A549 (cell line): ENCODE results near the gene COX5A. TPM values are rescaled to one million over a fixed set of nuclear protein-coding genes. Genes with fewer than 3 reads are reported as not detected.
"Not testable (repeated sequence)": the region's sequence is repeated elsewhere in the genome, so short reads cannot be mapped to it uniquely, and the experiment has no call there.

ENCODE experiments used
- ATAC-seq, 2 experiments: fragments of 200-7000 bp in 1 of 2; fragments of >200 bp in 1 of 2; cut with Nextera tagmentation in 1 of 2; cut with Tn5 transposase in 1 of 2; 3 replicates each; pipeline versions ENCODE4 v1.8.0 to v1.9.1; 2018 to 2020; ENCODE audit warnings: mild to moderate bottlenecking in 1 of 2, moderate library complexity in 1 of 2
- CTCF ChIA-PET: fragments of 300-600 bp; sonication (Branson Sonifier 250); formaldehyde crosslinking; extraction: SDS; loops from one replicate; lab custom pipeline; 2021; ENCODE audit warnings: antibody characterized with exemption, inconsistent platforms; lab: Yijun Ruan, JAX
- POLR2A ChIA-PET: fragments of 350-600 bp; formaldehyde crosslinking; extraction: SDS; loops from one replicate; lab custom pipeline; 2021; ENCODE audit warnings: antibody characterized with exemption, inconsistent platforms; lab: Yijun Ruan, JAX
- DNase-seq, 2 experiments: peaks; one replicate each; pipeline versions ENCODE4 v3.0.0 to v3.0.0-alpha.2; 2011 to 2016; ENCODE audit warnings: low read depth in 1 of 2, low spot score in 1 of 2
- FAIRE-seq: peaks from 2 replicates; lab custom pipeline; 2011; peaks lifted over from hg19 to GRCh38; lab: Jason Lieb, UNC
- H3K27ac ChIP-seq, 2 experiments: fragments of >200 bp; sonication (Bioruptor Twin); formaldehyde crosslinking; 3 replicates each; pipeline ENCODE4 v1.5.1; 2016 to 2017
- H3K4me1 ChIP-seq: fragments of >200 bp; sonication (Bioruptor Twin); formaldehyde crosslinking; 3 replicates; pipeline ENCODE4 v1.6.1; 2016
- H3K4me2 ChIP-seq: fragments of >200 bp; sonication (Bioruptor Twin); formaldehyde crosslinking; 3 replicates; pipeline ENCODE4 v1.6.1; 2016
- H3K4me3 ChIP-seq: fragments of >200 bp; sonication (Bioruptor Twin); formaldehyde crosslinking; 3 replicates; pipeline ENCODE4 v1.5.1; 2016
- H3K9me3 ChIP-seq: fragments of >200 bp; sonication (Bioruptor Twin); formaldehyde crosslinking; 3 replicates; pipeline ENCODE4 v1.6.1; 2016
- CBX2 ChIP-seq: fragments of 200-600 bp; sonication (generic); IDR thresholded peaks from 2 replicates; pipeline ENCODE4 v1.6.1; 2016; ENCODE audit warnings: low read depth, mild to moderate bottlenecking, borderline replicate concordance
- EHF ChIP-seq: fragments of 250-450 bp; sonication (Bioruptor Pico); IDR thresholded peaks from 2 replicates; pipeline ENCODE4 v1.5.0; 2020; ENCODE audit warnings: mild to moderate bottlenecking
- FOSL2 ChIP-seq, 2 experiments: fragments of 450-650 bp in 1 of 2; fragments of >200 bp in 1 of 2; sonication (Bioruptor Twin) in 1 of 2; formaldehyde crosslinking; IDR thresholded peaks; 2 replicates each; pipeline versions ENCODE4 v1.5.0 to v1.6.1; 2016 to 2020; ENCODE audit warnings: mild to moderate bottlenecking in 1 of 2, moderate library complexity in 1 of 2
- HEYL ChIP-seq: fragments of 250-450 bp; sonication (Bioruptor Pico); IDR thresholded peaks from 2 replicates; pipeline ENCODE4 v1.8.0; 2021; ENCODE audit warnings: mild to moderate bottlenecking, moderate library complexity
- HOXA7 ChIP-seq: fragments of 250-450 bp; sonication (Bioruptor Pico); IDR thresholded peaks from 2 replicates; pipeline ENCODE4 v1.5.0; 2020; ENCODE audit warnings: mild to moderate bottlenecking, moderate library complexity
- HOXB5 ChIP-seq: fragments of 250-450 bp; sonication (Bioruptor Pico); IDR thresholded peaks from 2 replicates; pipeline ENCODE4 v1.5.0; 2020; ENCODE audit warnings: mild to moderate bottlenecking, moderate library complexity
- JUN ChIP-seq, 2 experiments: fragments of >200 bp; sonication (Bioruptor Twin); formaldehyde crosslinking; IDR thresholded peaks; 2 replicates in 1 of 2; 3 replicates in 1 of 2; pipeline ENCODE4 v1.6.1; 2016 to 2017
- JUNB ChIP-seq: fragments of >200 bp; sonication (Bioruptor Twin); formaldehyde crosslinking; IDR thresholded peaks from 2 replicates; pipeline ENCODE4 v1.6.1; 2016
- KDM1A ChIP-seq: fragments of 200-600 bp; sonication (generic); IDR thresholded peaks from 2 replicates; pipeline ENCODE4 v1.6.1; 2016; ENCODE audit warnings: low read depth, mild to moderate bottlenecking
- KDM5A ChIP-seq: fragments of 200-600 bp; sonication (generic); IDR thresholded peaks from 2 replicates; pipeline ENCODE4 v1.6.1; 2016; ENCODE audit warnings: antibody characterized with exemption, mild to moderate bottlenecking
- MAFK ChIP-seq: fragments of 450-650 bp; IDR thresholded peaks from 2 replicates; pipeline ENCODE4 v1.6.1; 2014; ENCODE audit not compliant: partially characterized antibody
- NPAS2 ChIP-seq: fragments of 250-450 bp; sonication (Bioruptor Pico); IDR thresholded peaks from 2 replicates; pipeline ENCODE4 v1.8.0; 2022; ENCODE audit warnings: mild to moderate bottlenecking, moderate library complexity, borderline replicate concordance
- NR3C1 ChIP-seq: fragments of >200 bp; sonication (Bioruptor Twin); formaldehyde crosslinking; IDR thresholded peaks from 3 replicates; pipeline ENCODE4 v1.6.1; 2017
- PHF8 ChIP-seq: fragments of 200-600 bp; sonication (generic); IDR thresholded peaks from 2 replicates; pipeline ENCODE4 v1.6.1; 2016; ENCODE audit warnings: low read depth, mild to moderate bottlenecking, antibody characterized with exemption, moderate library complexity, borderline replicate concordance
- POLR2AphosphoS2 ChIP-seq: conservative IDR thresholded peaks from 2 replicates; pipeline ENCODE4 v1.6.1; 2012; ENCODE audit warnings: low read length, improper control_type of control experiment, inconsistent platforms
- RARB ChIP-seq: fragments of 250-450 bp; sonication (Bioruptor Pico); IDR thresholded peaks from 2 replicates; pipeline ENCODE4 v1.8.0; 2021; ENCODE audit warnings: mild to moderate bottlenecking, moderate library complexity
- RNF2 ChIP-seq: fragments of 200-600 bp; sonication (generic); IDR thresholded peaks from 2 replicates; pipeline ENCODE4 v1.6.1; 2016; ENCODE audit warnings: low read depth, mild to moderate bottlenecking, antibody characterized with exemption, moderate library complexity, borderline replicate concordance
- SMC3 ChIP-seq: fragments of >200 bp; sonication (Bioruptor Twin); formaldehyde crosslinking; IDR thresholded peaks from 3 replicates; pipeline ENCODE4 v1.6.1; 2018; ENCODE audit warnings: inconsistent platforms
- TP53 ChIP-seq: fragments of 250-450 bp; sonication (Bioruptor Pico); IDR thresholded peaks from 2 replicates; pipeline ENCODE4 v1.5.0; 2021; ENCODE audit warnings: mild to moderate bottlenecking, moderate library complexity
- USF2 ChIP-seq: fragments of 450-650 bp; IDR thresholded peaks from 2 replicates; pipeline ENCODE4 v1.6.1; 2014; ENCODE audit warnings: antibody characterized with exemption
- ZNF302 ChIP-seq: fragments of 250-450 bp; sonication (Bioruptor Pico); IDR thresholded peaks from 2 replicates; pipeline ENCODE4 v1.9.0; 2021; ENCODE audit warnings: inconsistent platforms, mild to moderate bottlenecking, moderate library complexity
- ZSCAN20 ChIP-seq: fragments of 250-450 bp; sonication (Bioruptor Pico); IDR thresholded peaks from 2 replicates; pipeline ENCODE4 v1.8.0; 2022; ENCODE audit warnings: mild to moderate bottlenecking, moderate library complexity
- WGBS: methylation state at CpG from one replicate; pipeline ENCODE4 v1.1.6; 2017; ENCODE audit errors: missing lambda C conversion rate; 5-methylcytosine and 5-hydroxymethylcytosine counted together
- polyA plus RNA-seq, 4 experiments: library from polyadenylated mRNA; depleted of rRNA in 3 of 4; stranded (reverse); fragments of >200 nt; fragmentation: RNase III in 1 of 4; extraction: RNeasy Plus Mini Kit Qiagen cat#74134 plus additional on column Dnase treatment in 1 of 4; gene quantifications; 2 replicates in 3 of 4; 3 replicates in 1 of 4; pipeline ENCODE4 v1.2.3, GENCODE V29; 2011 to 2017
- TF ChIP-seq, protein P1 (sequence below): fragments of 200-600 bp; sonication (generic); IDR thresholded peaks from 2 replicates; pipeline ENCODE4 v1.6.1; 2016; ENCODE audit warnings: antibody characterized with exemption, mild to moderate bottlenecking, moderate library complexity
- TF ChIP-seq, protein P2 (sequence below): fragments of >200 bp; sonication (Bioruptor Twin); formaldehyde crosslinking; IDR thresholded peaks from 3 replicates; pipeline ENCODE4 v1.6.1; 2016

COX5A gene
- polyA plus RNA-seq, 2 of the 4 experiments (the other 2 are of a cell fraction), result 328 to 478 TPM

GRCh38 chr15:74917676-74918075 is 20.2 kb downstream of the COX5A start:
- DNase-seq (no peak), ATAC-seq (no peak), FAIRE-seq (no peak)
- H3K9me3 ChIP-seq, result no peaks in the 10 kb centered on the region
- CTCF ChIA-PET, result interaction anchor here (0.6 to 3.9 kb wide), 5 partner anchors 8 to 131 kb away, joined by 3 to 38 read pairs (median 4); no protein-coding TSS in a partner anchor
- H3K27ac ChIP-seq, result no peak overlapping the region
- no peak overlapping the region for H3K4me3 ChIP-seq
- WGBS, result 93% methylated on average over 6 of the region's 6 CpGs
- no peaks in the 10 kb centered on the region for H3K4me1 ChIP-seq
- H3K4me2 ChIP-seq, result no peak overlapping the region
- POLR2A ChIA-PET, result interaction anchor here (1.4 kb wide), 1 partner anchor 11 kb away, joined by 9 read pairs; the partner anchor contains the start of gene FAM219B
- TF ChIP-seq KDM5A (no peak), CBX2 (no peak), NPAS2 (CRISPR knock-in tag) (no peak), NR3C1 (no peak), HEYL (CRISPR knock-in tag) (no peak), JUNB (no peak), RARB (no peak), PHF8 (no peak), ZNF302 (no peak), SMC3 (no peak), USF2 (no peak), POLR2AphosphoS2 (no peak), HOXB5 (no peak), MAFK (no peak)
- TF ChIP-seq, protein P1, sequence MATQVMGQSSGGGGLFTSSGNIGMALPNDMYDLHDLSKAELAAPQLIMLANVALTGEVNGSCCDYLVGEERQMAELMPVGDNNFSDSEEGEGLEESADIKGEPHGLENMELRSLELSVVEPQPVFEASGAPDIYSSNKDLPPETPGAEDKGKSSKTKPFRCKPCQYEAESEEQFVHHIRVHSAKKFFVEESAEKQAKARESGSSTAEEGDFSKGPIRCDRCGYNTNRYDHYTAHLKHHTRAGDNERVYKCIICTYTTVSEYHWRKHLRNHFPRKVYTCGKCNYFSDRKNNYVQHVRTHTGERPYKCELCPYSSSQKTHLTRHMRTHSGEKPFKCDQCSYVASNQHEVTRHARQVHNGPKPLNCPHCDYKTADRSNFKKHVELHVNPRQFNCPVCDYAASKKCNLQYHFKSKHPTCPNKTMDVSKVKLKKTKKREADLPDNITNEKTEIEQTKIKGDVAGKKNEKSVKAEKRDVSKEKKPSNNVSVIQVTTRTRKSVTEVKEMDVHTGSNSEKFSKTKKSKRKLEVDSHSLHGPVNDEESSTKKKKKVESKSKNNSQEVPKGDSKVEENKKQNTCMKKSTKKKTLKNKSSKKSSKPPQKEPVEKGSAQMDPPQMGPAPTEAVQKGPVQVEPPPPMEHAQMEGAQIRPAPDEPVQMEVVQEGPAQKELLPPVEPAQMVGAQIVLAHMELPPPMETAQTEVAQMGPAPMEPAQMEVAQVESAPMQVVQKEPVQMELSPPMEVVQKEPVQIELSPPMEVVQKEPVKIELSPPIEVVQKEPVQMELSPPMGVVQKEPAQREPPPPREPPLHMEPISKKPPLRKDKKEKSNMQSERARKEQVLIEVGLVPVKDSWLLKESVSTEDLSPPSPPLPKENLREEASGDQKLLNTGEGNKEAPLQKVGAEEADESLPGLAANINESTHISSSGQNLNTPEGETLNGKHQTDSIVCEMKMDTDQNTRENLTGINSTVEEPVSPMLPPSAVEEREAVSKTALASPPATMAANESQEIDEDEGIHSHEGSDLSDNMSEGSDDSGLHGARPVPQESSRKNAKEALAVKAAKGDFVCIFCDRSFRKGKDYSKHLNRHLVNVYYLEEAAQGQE, result no peak
- TF ChIP-seq, protein P2, sequence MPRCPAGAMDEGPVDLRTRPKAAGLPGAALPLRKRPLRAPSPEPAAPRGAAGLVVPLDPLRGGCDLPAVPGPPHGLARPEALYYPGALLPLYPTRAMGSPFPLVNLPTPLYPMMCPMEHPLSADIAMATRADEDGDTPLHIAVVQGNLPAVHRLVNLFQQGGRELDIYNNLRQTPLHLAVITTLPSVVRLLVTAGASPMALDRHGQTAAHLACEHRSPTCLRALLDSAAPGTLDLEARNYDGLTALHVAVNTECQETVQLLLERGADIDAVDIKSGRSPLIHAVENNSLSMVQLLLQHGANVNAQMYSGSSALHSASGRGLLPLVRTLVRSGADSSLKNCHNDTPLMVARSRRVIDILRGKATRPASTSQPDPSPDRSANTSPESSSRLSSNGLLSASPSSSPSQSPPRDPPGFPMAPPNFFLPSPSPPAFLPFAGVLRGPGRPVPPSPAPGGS, result no peak

DNA sequence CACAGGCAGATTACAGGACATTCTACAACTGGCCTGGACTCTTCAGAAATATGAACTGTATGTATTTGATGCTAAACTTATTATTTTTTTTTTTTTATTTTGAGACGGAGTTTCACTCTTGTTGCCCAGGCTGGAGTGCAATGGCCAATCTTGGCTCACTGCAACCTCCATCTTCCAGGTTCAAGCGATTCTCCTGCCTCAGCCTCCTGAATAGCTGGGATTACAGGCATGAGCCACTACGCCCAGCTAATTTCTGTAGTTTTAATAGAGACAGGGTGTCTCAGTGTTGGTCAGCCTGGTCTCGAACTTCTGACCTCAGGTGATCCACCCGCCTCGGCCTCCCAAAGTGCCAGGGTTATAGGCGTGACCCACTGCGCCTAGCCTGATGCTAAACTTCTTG is 24.1 kb downstream of the COX5A start:
- DNase-seq, POLR2A ChIA-PET, H3K27ac ChIP-seq, H3K4me3 ChIP-seq, H3K4me2 ChIP-seq, H3K4me1 ChIP-seq, ATAC-seq, FAIRE-seq, H3K9me3 ChIP-seq: not testable (repeated sequence)
- CTCF ChIA-PET, result interaction anchor here (1.0 to 3.8 kb wide), 4 partner anchors 12 to 37 kb away, joined by 4 to 22 read pairs (median 11); no protein-coding TSS in a partner anchor
- 94% methylated on average over 8 of the region's 8 CpGs for WGBS

DNA sequence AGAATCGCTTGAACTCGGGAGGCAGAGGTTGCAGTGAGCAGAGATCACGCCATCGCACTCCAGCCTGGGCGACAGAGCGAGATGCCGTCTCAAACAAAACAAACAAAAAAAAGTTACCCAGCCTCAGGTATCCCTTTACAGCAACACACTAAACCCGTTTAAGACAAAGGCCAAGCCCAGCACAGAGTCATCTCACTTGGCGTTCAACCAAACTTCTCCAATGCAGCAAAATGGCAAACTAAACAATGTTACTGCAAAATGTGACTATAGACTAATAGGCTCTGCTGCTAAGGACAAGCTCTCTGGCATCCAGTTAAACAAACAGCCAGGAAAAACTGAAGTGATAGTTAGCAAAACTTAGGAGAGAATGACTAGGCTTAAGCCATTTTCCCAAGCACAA is 24.8 kb downstream of the COX5A start:
- Histone ChIP-seq H3K4me3 (no peak overlapping the region), H3K9me3 (no peaks in the 10 kb centered on the region), H3K27ac (no peak overlapping the region), H3K4me2 (no peak overlapping the region), H3K4me1 (no peaks in the 10 kb centered on the region)
- DNase-seq (no peak), ATAC-seq (no peak), FAIRE-seq (no peak)
- no peak for TF ChIP-seq FOSL2 (IDR thresholded peaks at IDR 0.05)
- no peak for TF ChIP-seq FOSL2 (CRISPR knock-in tag; IDR thresholded peaks at IDR 0.05)
- TF ChIP-seq EHF (CRISPR knock-in tag), result no peak
- no peak for TF ChIP-seq ZSCAN20
- TF ChIP-seq JUN (IDR thresholded peaks at IDR 0.05), result no peak
- TF ChIP-seq KDM1A, result no peak
- no peak for TF ChIP-seq RNF2
- TF ChIP-seq TP53 (CRISPR knock-in tag), result no peak
- no peak for TF ChIP-seq HOXA7 (CRISPR knock-in tag)
- TF ChIP-seq, protein P1, result no peak
- ChIA-PET POLR2A (no interaction called here), CTCF (interaction anchor here (0.6 to 3.8 kb wide), 5 partner anchors 10 to 38 kb away, joined by 3 to 22 read pairs (median 7); no protein-coding TSS in a partner anchor)
- WGBS, result 88% methylated on average over 9 of the region's 9 CpGs
